Kasumi-1 (cell line): ENCODE results near the gene PTGIS.

Experiments
- DNase-seq, 2 experiments: peaks; one replicate each; lab custom pipeline; 2025; lab: John Stamatoyannopoulos, UW

PTGIS gene

GRCh38 chr20:49529470-49529869 lies 38.5 kb downstream of the PTGIS start:
- no peak for DNase-seq

- DNase-seq: no peak
These were observed 41.4 kb downstream of the PTGIS start for GRCh38 chr20:49526568-49526967.

- DNase-seq: no peak
These were observed 41.9 kb downstream of the PTGIS start for GRCh38 chr20:49526056-49526455.

GRCh38 chr20:49523767-49524360 lies 44.1 kb downstream of the PTGIS start:
- DNase-seq: no peak

- DNase-seq: no peak
These were observed 46.6 kb downstream of the PTGIS start for GRCh38 chr20:49521356-49521755.

GRCh38 chr20:49519777-49520359 lies 48.1 kb downstream of the PTGIS start:
- no peak for DNase-seq

GRCh38 chr20:49519212-49519712 lies 48.7 kb downstream of the PTGIS start:
- DNase-seq: no peak

GRCh38 chr20:49518576-49518975 lies 49.4 kb downstream of the PTGIS start:
- no peak for DNase-seq

- no peak for DNase-seq
These were observed 50.2 kb downstream of the PTGIS start for GRCh38 chr20:49517805-49518100.

GRCh38 chr20:49516916-49517804 lies 50.8 kb downstream of the PTGIS start:
- DNase-seq: no peak

- DNase-seq: no peak
These were observed 52.4 kb downstream of the PTGIS start for GRCh38 chr20:49515586-49515985.

GRCh38 chr20:49513517-49513916 lies 54.4 kb downstream of the PTGIS start:
- DNase-seq: no peak

GRCh38 chr20:49513009-49513408 lies 54.9 kb downstream of the PTGIS start:
- DNase-seq: no peak

- DNase-seq: no peak
These were observed 56.0 kb downstream of the PTGIS start for GRCh38 chr20:49511788-49512525.

GRCh38 chr20:49510562-49511122 lies 57.3 kb downstream of the PTGIS start:
- no peak for DNase-seq

GRCh38 chr20:49508435-49509199 lies 59.3 kb downstream of the PTGIS start:
- DNase-seq: peak; percentile 78 to 86

GRCh38 chr20:49507741-49508434 lies 60.0 kb downstream of the PTGIS start:
- DNase-seq: no peak

- peak; percentile 15 to 38 for DNase-seq
These were observed 62.4 kb downstream of the PTGIS start for GRCh38 chr20:49505518-49505917.

GRCh38 chr20:49503176-49503575 lies 64.8 kb downstream of the PTGIS start:
- no peak for DNase-seq

GRCh38 chr20:49501917-49502316 lies 66.0 kb downstream of the PTGIS start:
- peak in 1 of 2 experiments; percentile 6 for DNase-seq

- DNase-seq: no peak
These were observed 70.6 kb downstream of the PTGIS start for GRCh38 chr20:49497398-49497669.
